Activated gamma-delta T cell treated with anti-CD3 and anti-CD28 coated beads, Interleukin-2, amount 50 U/mL, for 16 hours (primary cell): ENCODE measurements around the gene C6orf132.

Source experiments
- DNase-seq: peaks from one replicate; pipeline ENCODE4 v3.0.0-alpha.2; 2020; ENCODE audit warnings: low read depth

Gene C6orf132

GRCh38 chr6:42075159-42075838, 67.1 kb downstream of the C6orf132 start:
- peak; percentile 20 for DNase-seq

GRCh38 chr6:42073287-42073686, 69.1 kb downstream of the C6orf132 start:
- DNase-seq = no peak

GRCh38 chr6:42071881-42072583, 70.4 kb downstream of the C6orf132 start:
- no peak for DNase-seq

- no peak for DNase-seq
Measured at GRCh38 chr6:42068872-42069522, 73.4 kb downstream of the C6orf132 start.

GRCh38 chr6:42068173-42068572, 74.2 kb downstream of the C6orf132 start:
- DNase-seq = no peak

GRCh38 chr6:42066156-42066675, 76.2 kb downstream of the C6orf132 start:
- no peak for DNase-seq

GRCh38 chr6:42059743-42060142, 82.7 kb downstream of the C6orf132 start:
- DNase-seq = no peak

- DNase-seq = no peak
Measured at GRCh38 chr6:42053601-42054000, 88.8 kb downstream of the C6orf132 start.

- no peak for DNase-seq
Measured at GRCh38 chr6:42051268-42051653, 91.2 kb downstream of the C6orf132 start.
